ENCODE measurements around the gene TEAD2. TPM values are rescaled to one million over a fixed set of nuclear protein-coding genes. Genes with fewer than 3 reads are reported as not detected.

TEAD2 gene
- total RNA-seq, 2 experiments from 2014 or later, result not detected

Small RNA genes within 50 kb of the gene (microRNA-seq; reads per million reads assigned to microRNA genes)
- gene MIR4324 (ENCODE audit: borderline microRNAs expressed, borderline number of aligned reads, borderline replicate concordance), result not detected

Other genes starting within 250 kb of the TEAD2 start
- gene LIN7B, start 248.0 kb downstream of the TEAD2 start, total RNA-seq, result 1 to 10 TPM; 5.1 to 5.6 TPM
- gene C19orf73, start 243.3 kb downstream of the TEAD2 start, total RNA-seq, result 1 to 10 TPM; 1.4 TPM
- gene PPFIA3, start 242.9 kb downstream of the TEAD2 start, total RNA-seq, result 1 to 10 TPM; 3.5 to 5.0 TPM
- not detected for gene HRC, start 207.0 kb downstream of the TEAD2 start, total RNA-seq
- 1 to 10 TPM; 1.1 to 1.2 TPM for gene TRPM4, start 204.6 kb downstream of the TEAD2 start, total RNA-seq
- 1 to 10 TPM; 1.0 to 1.3 TPM for gene SLC6A16, start 37.2 kb downstream of the TEAD2 start, total RNA-seq
- 100 to 1,000 TPM; 178 to 181 TPM for gene CD37, start 27.0 kb downstream of the TEAD2 start, total RNA-seq
- gene DKKL1, start 1.5 kb upstream of the TEAD2 start, total RNA-seq, result not detected
- 1 to 10 TPM; 2.3 to 2.6 TPM for gene KASH5, start 25.8 kb upstream of the TEAD2 start, total RNA-seq
- gene PTH2, start 61.0 kb upstream of the TEAD2 start, total RNA-seq, result not detected
- gene GFY, start 63.0 kb upstream of the TEAD2 start, total RNA-seq, result not detected
- under 1 TPM in 1 of 2 experiments, not detected in 1; 0.17 TPM for gene SLC17A7, start 79.1 kb upstream of the TEAD2 start, total RNA-seq
- 100 to 1,000 TPM; 117 to 129 TPM for gene PIH1D1, start 89.4 kb upstream of the TEAD2 start, total RNA-seq
- gene ALDH16A1, start 90.8 kb upstream of the TEAD2 start, total RNA-seq, result 10 to 100 TPM; 43.7 to 44.2 TPM
- 10 to 100 TPM; 50.1 to 51.0 TPM for gene FLT3LG, start 111.8 kb upstream of the TEAD2 start, total RNA-seq
- gene RPL13A, start 125.2 kb upstream of the TEAD2 start, total RNA-seq, result 1,000 to 10,000 TPM; 4,276 to 4,379 TPM
- gene RPS11, start 134.0 kb upstream of the TEAD2 start, total RNA-seq, result 1,000 to 10,000 TPM; 3,093 to 3,130 TPM
- gene FCGRT, start 150.2 kb upstream of the TEAD2 start, total RNA-seq, result 10 to 100 TPM; 13.2 to 17.2 TPM
- 1 to 10 TPM; 6.3 to 6.5 TPM for gene RCN3, start 165.6 kb upstream of the TEAD2 start, total RNA-seq
- gene NOSIP, start 218.1 kb upstream of the TEAD2 start, total RNA-seq, result 10 to 100 TPM; 80.3 to 84.3 TPM
- 1 to 10 TPM in 1 of 2 experiments, under 1 TPM in 1; 0.85 to 1.5 TPM for gene PRRG2, start 218.9 kb upstream of the TEAD2 start, total RNA-seq
- gene PRR12, start 228.8 kb upstream of the TEAD2 start, total RNA-seq, result 10 to 100 TPM; 19.9 to 22.4 TPM